Neuron (in vitro differentiated cells): ENCODE data around the gene FAM222A.

Experiments used
- H2AFZ ChIP-seq: one replicate; pipeline ENCODE4 v1.6.1; 2013; ENCODE audit warnings: low read depth, mild to moderate bottlenecking, inconsistent platforms, low read length, moderate library complexity
- H3K27me3 ChIP-seq: one replicate; pipeline ENCODE4 v1.6.1; 2013; ENCODE audit warnings: low read length; ENCODE audit not compliant: insufficient read depth
- H3K36me3 ChIP-seq: one replicate; pipeline ENCODE4 v1.6.1; 2013; ENCODE audit warnings: low read length; ENCODE audit not compliant: insufficient read depth
- H3K4me1 ChIP-seq: one replicate; pipeline ENCODE4 v1.6.1; 2013; ENCODE audit warnings: low read length; ENCODE audit not compliant: insufficient read depth
- H3K4me3 ChIP-seq: 2 replicates; pipeline ENCODE4 v1.5.1; 2013; ENCODE audit warnings: mild to moderate bottlenecking, low read length, moderate library complexity
- H3K9me3 ChIP-seq: one replicate; pipeline ENCODE4 v1.6.1; 2013; ENCODE audit warnings: low read length

Gene FAM222A

GRCh38 chr12:109815757-109816617 is 102.4 kb downstream of the FAM222A start:
- Histone ChIP-seq H3K9me3 (peaks cover 2% of the 10 kb centered on the region), H3K36me3 (no peaks in the 10 kb centered on the region), H3K4me3 (no peak overlapping the region), H2AFZ (no peak overlapping the region), H3K4me1 (no peaks in the 10 kb centered on the region), H3K27me3 (peaks cover 2% of the 10 kb centered on the region)

GRCh38 chr12:109816870-109817269 is 103.2 kb downstream of the FAM222A start:
- Histone ChIP-seq H3K9me3 (peaks cover 2% of the 10 kb centered on the region), H2AFZ (no peak overlapping the region), H3K4me1 (no peaks in the 10 kb centered on the region), H3K4me3 (no peak overlapping the region), H3K27me3 (peaks cover 1% of the 10 kb centered on the region), H3K36me3 (no peaks in the 10 kb centered on the region)

- no peaks in the 10 kb centered on the region for H3K4me1 ChIP-seq
- no peaks in the 10 kb centered on the region for H3K36me3 ChIP-seq
- H3K4me3 ChIP-seq = no peak overlapping the region
- H3K27me3 ChIP-seq = no peaks in the 10 kb centered on the region
- peaks cover 2% of the 10 kb centered on the region for H3K9me3 ChIP-seq
- no peak overlapping the region for H2AFZ ChIP-seq
These were observed 104.1 kb downstream of the FAM222A start for GRCh38 chr12:109817627-109818231.

- Histone ChIP-seq H3K4me1 (no peaks in the 10 kb centered on the region), H2AFZ (no peak overlapping the region), H3K4me3 (no peak overlapping the region), H3K36me3 (no peaks in the 10 kb centered on the region), H3K27me3 (peaks cover under 1% of the 10 kb centered on the region), H3K9me3 (peaks cover 2% of the 10 kb centered on the region)
These were observed 104.6 kb downstream of the FAM222A start for GRCh38 chr12:109818253-109818652.

GRCh38 chr12:109818905-109819500 is 105.4 kb downstream of the FAM222A start:
- Histone ChIP-seq H3K4me1 (no peaks in the 10 kb centered on the region), H3K27me3 (peaks cover 3% of the 10 kb centered on the region), H3K36me3 (no peaks in the 10 kb centered on the region), H2AFZ (no peak overlapping the region), H3K9me3 (peaks cover under 1% of the 10 kb centered on the region), H3K4me3 (no peak overlapping the region)
